Ascending aorta (tissue), 2 donors: ENCODE measurements around the gene MSI2. TPM values are rescaled to one million over a fixed set of nuclear protein-coding genes. Genes with fewer than 3 reads are reported as not detected.

Experiments used
- DNase-seq, 2 donors: peaks; one replicate each; pipeline ENCODE4 v3.0.0-alpha.2; 2019; ENCODE audit warnings: low spot score in 2 of 2
- H3K27ac ChIP-seq, 2 donors: fragments of 200-600 bp; sonication (generic); one replicate each; pipeline ENCODE4 v1.5.1; 2016 to 2017; ENCODE audit warnings: mild to moderate bottlenecking in 1 of 2
- H3K27me3 ChIP-seq: fragments of 200-600 bp; sonication (generic); one replicate; pipeline ENCODE4 v1.5.1; 2017
- H3K36me3 ChIP-seq, 2 donors: fragments of 200-600 bp; sonication (generic); one replicate each; pipeline ENCODE4 v1.5.1; 2016
- H3K4me1 ChIP-seq, 2 donors: fragments of 200-600 bp; sonication (generic); one replicate each; pipeline ENCODE4 v1.5.1; 2016 to 2017; ENCODE audit warnings: mild to moderate bottlenecking in 1 of 2
- H3K4me3 ChIP-seq, 2 donors: fragments of 200-600 bp; sonication (generic); one replicate each; pipeline ENCODE4 v1.5.1; 2016 to 2017; ENCODE audit warnings: mild to moderate bottlenecking in 1 of 2
- H3K9me3 ChIP-seq, 2 donors: fragments of 200-600 bp; sonication (generic); one replicate each; pipeline ENCODE4 v1.5.1; 2016
- intact Hi-C: fragments of 100-400 bp; cut with DNase I; formaldehyde crosslinking; loops from one replicate; pipeline ENCODE4 v1.15.1; 2023
- total RNA-seq: library from RNA; depleted of rRNA; stranded (reverse); fragments of >200 nt; gene quantifications from one replicate; pipeline ENCODE4 v1.1.0, GENCODE V29; 2016
- TF ChIP-seq, protein P1 (sequence below), 3 experiments: fragments of 200-600 bp in 2 of 3; fragments of 450-650 bp in 1 of 3; sonication (generic) in 2 of 3; IDR thresholded peaks; one replicate each; pipeline ENCODE4 v1.5.1; 2016 to 2019; ENCODE audit warnings: antibody characterized with exemption in 3 of 3, mild to moderate bottlenecking in 1 of 3, moderate library complexity in 1 of 3

The MSI2 gene
- total RNA-seq, 1 donor from 2014 or later: 11.7 TPM

DNA sequence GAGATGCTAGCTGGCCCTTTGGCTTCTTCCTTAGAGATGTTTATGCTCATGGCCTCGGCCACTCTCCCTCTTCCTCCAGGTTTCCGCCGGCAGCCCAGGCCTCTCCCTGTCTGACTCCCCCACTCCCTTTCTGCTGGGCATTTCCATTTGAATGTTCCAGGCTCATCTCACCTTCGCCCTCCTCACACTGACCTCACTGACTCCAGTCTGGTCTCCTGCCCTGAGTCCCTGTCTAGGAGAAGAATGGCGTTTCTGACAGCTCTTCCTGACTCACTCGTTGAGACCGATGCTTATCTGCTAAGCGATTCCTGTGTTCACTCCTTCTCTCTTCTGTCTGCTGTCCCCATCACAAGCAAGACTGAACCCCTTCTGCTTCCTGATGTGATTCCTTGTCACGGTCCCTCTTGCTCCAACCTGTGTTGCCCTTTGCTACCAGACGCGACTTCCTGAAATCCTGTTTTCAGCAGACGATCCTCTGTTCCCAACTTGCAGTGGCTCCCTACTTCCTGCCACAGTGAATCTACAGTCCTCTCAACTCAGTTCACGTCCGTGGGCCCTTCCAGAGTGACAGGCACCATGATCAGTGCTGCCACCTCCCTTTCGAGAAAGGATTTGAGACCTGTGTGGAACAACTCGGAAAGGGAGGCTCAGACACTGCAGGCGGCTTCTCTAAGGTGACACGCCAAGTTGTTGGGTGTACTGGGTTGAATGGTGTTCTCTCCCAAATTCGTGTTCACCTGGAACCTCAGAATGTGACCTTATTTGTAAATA is 176.4 kb downstream of the MSI2 start:
- no peak overlapping the region for H3K27ac ChIP-seq
- TF ChIP-seq, protein P1, sequence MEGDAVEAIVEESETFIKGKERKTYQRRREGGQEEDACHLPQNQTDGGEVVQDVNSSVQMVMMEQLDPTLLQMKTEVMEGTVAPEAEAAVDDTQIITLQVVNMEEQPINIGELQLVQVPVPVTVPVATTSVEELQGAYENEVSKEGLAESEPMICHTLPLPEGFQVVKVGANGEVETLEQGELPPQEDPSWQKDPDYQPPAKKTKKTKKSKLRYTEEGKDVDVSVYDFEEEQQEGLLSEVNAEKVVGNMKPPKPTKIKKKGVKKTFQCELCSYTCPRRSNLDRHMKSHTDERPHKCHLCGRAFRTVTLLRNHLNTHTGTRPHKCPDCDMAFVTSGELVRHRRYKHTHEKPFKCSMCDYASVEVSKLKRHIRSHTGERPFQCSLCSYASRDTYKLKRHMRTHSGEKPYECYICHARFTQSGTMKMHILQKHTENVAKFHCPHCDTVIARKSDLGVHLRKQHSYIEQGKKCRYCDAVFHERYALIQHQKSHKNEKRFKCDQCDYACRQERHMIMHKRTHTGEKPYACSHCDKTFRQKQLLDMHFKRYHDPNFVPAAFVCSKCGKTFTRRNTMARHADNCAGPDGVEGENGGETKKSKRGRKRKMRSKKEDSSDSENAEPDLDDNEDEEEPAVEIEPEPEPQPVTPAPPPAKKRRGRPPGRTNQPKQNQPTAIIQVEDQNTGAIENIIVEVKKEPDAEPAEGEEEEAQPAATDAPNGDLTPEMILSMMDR (IDR thresholded peaks at IDR 0.05): no peak

DNA sequence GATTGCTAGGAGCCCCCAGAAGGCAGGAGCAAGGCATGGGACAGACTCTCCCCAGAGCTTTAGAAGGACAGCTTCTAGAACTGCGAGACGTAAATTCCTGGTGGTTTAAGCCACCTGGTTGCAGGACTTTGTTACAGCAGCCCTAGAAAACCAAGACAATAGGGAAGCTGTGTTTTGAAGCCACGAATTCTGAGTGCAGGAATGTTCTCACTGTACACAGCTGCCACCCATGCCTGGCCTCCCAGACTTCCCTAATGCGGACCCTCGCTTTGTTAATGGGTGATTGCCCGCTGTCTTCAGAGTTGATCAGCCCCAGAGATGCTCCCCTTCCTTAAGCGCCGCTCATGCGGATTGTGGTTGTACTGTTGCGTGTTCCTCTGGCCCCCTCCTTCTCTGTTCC is 177.1 kb downstream of the MSI2 start:
- H3K27me3 ChIP-seq: no peaks in the 10 kb centered on the region
- H3K27ac ChIP-seq: no peak overlapping the region
- H3K36me3 ChIP-seq: no peaks in the 10 kb centered on the region
- no peak overlapping the region for H3K4me3 ChIP-seq
- H3K4me1 ChIP-seq: peaks cover 0 to 3% of the 10 kb centered on the region in 2 donors
- H3K9me3 ChIP-seq: no peaks in the 10 kb centered on the region
- TF ChIP-seq, protein P1 (IDR thresholded peaks at IDR 0.05): no peak
- intact Hi-C loops: no loop called here
- DNase-seq: no peak

More for the DNA sequence above, 176.4 kb downstream of the MSI2 start:
- H3K9me3 ChIP-seq: no peaks in the 10 kb centered on the region
- H3K4me3 ChIP-seq: no peak overlapping the region
- H3K36me3 ChIP-seq: no peaks in the 10 kb centered on the region
- H3K4me1 ChIP-seq: no peaks in the 10 kb centered on the region
- H3K27me3 ChIP-seq: no peaks in the 10 kb centered on the region
- intact Hi-C loops: no loop called here
- DNase-seq: no peak

DNA sequence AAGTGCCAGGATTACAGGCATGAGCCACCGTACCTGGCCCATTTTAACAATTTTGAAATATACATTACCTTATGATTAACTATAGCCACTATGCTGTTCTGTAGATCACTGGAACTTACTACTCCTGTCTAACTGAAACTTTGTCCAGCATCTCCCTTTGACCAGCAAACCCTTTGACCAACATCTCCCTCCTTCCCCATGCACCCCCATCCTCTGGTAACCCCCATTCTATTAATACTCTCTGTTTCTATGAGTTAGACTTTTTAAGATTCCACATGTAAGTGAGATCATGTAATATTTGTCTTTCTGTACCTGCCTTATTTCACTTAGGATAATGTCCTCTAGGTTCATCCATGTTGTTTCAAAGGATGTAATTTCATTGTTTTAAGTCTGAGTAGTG is 178.0 kb downstream of the MSI2 start:
- Histone ChIP-seq H3K27ac (no peak overlapping the region), H3K27me3 (no peaks in the 10 kb centered on the region), H3K4me1 (peaks cover 0 to 3% of the 10 kb centered on the region in 2 donors), H3K36me3 (no peaks in the 10 kb centered on the region), H3K4me3 (no peak overlapping the region), H3K9me3 (no peaks in the 10 kb centered on the region)
- no peak for DNase-seq
- intact Hi-C loops: no loop called here
- TF ChIP-seq, protein P1 (IDR thresholded peaks at IDR 0.05): no peak

DNA sequence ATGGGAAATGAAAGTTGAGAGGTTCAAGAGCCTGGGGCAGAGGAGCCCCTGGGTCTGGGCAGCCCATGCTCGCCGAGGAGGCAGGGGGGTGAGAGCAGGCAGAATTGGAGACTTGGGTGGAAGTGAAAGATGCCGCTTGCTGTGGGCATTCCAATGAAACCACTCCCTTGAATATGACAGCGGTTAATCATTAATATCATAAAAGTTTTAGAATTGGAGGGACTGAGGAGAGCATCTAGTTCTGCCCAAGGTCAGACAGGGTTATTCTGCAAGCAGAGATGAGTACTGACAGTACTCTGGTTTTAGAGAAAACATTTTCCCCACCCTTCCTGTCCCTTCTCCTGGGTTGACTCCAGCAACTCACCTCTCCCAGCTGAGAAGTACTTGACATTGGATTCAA is 180.2 kb downstream of the MSI2 start:
- no peak for DNase-seq

DNA sequence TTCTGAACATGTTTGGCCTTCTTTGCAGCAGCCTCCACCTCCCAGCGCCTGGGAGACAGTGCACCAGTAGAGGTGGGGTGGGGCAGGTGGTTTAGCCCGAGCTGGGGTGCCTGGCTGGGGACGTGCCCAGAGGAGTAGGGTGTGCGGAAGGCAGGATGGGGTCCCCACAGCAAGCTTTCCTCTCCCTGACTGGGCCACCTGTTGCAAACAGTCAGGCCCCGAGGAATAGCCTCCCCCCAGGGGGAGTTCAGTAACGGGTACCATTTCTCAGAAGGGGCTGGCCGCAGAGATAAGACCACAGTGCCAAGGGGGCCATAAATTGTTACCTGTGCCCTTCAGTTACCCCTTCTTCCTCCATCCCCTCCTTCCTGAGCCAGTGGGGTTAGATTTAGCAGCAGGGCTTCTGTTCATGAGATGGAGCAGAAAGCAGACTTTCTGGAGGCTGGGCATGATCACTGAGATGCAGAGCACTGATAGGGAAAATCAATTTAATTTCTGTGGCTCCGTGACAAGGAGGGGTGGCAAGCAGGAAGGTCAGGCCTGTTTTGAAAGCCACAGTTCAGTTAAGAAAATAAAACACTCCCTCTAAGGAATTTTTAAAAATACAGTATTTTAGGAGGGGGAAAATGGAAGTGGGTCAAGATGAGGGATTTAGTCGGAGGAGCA is 181.9 kb downstream of the MSI2 start:
- Histone ChIP-seq H3K9me3 (no peaks in the 10 kb centered on the region), H3K27me3 (no peaks in the 10 kb centered on the region), H3K4me1 (peaks cover 7 to 33% of the 10 kb centered on the region in 2 donors), H3K36me3 (no peaks in the 10 kb centered on the region), H3K4me3 (no peak overlapping the region), H3K27ac (no peak overlapping the region)
- no peak for DNase-seq
- intact Hi-C loops: no loop called here
- TF ChIP-seq, protein P1 (IDR thresholded peaks at IDR 0.05): no peak

More for the DNA sequence above, 180.2 kb downstream of the MSI2 start:
- Histone ChIP-seq H3K9me3 (no peaks in the 10 kb centered on the region), H3K4me3 (no peak overlapping the region), H3K27ac (no peak overlapping the region), H3K27me3 (no peaks in the 10 kb centered on the region), H3K4me1 (peaks cover 3 to 19% of the 10 kb centered on the region in 2 donors), H3K36me3 (no peaks in the 10 kb centered on the region)
- TF ChIP-seq, protein P1 (IDR thresholded peaks at IDR 0.05): no peak
- intact Hi-C loops: no loop called here
